HG03103 (cell line): ENCODE data around the gene AHI1.
"Not testable (repeated sequence)": the region's sequence is repeated elsewhere in the genome, so short reads cannot be mapped to it uniquely, and the experiment has no call there.

ENCODE experiments used
- ATAC-seq: cut with Tn5 transposase; IDR thresholded peaks from one replicate; pipeline ENCODE4 v1.9.1; 2021; ENCODE audit warnings: low read depth; ENCODE audit not compliant: unreplicated experiment

Gene AHI1

GRCh38 chr6:135344526-135344925, 153.0 kb downstream of the AHI1 start:
- ATAC-seq = no peak

GRCh38 chr6:135339920-135340319, 157.6 kb downstream of the AHI1 start:
- ATAC-seq = not testable (repeated sequence)

- no peak for ATAC-seq
These were observed 163.4 kb downstream of the AHI1 start for GRCh38 chr6:135334169-135334568.

GRCh38 chr6:135331002-135331401, 166.5 kb downstream of the AHI1 start:
- no peak for ATAC-seq

- peak; percentile 90 for ATAC-seq
These were observed 167.4 kb downstream of the AHI1 start for GRCh38 chr6:135329851-135330803.

GRCh38 chr6:135328136-135328535, 169.4 kb downstream of the AHI1 start:
- no peak for ATAC-seq

- no peak for ATAC-seq
These were observed 171.7 kb downstream of the AHI1 start for GRCh38 chr6:135325624-135326424.

- no peak for ATAC-seq
These were observed 173.0 kb downstream of the AHI1 start for GRCh38 chr6:135324531-135324930.

GRCh38 chr6:135323979-135324378, 173.6 kb downstream of the AHI1 start:
- ATAC-seq = no peak

GRCh38 chr6:135323202-135323668, 174.3 kb downstream of the AHI1 start:
- ATAC-seq = peak; percentile 93

GRCh38 chr6:135322427-135323201, 174.9 kb downstream of the AHI1 start:
- ATAC-seq = peak; percentile 49

- no peak for ATAC-seq
These were observed 176.6 kb downstream of the AHI1 start for GRCh38 chr6:135320721-135321621.

- ATAC-seq = no peak
These were observed 177.7 kb downstream of the AHI1 start for GRCh38 chr6:135319819-135320218.

- ATAC-seq = no peak
These were observed 178.6 kb downstream of the AHI1 start for GRCh38 chr6:135318738-135319469.

GRCh38 chr6:135314543-135314942, 183.0 kb downstream of the AHI1 start:
- no peak for ATAC-seq

GRCh38 chr6:135311446-135312200, 185.9 kb downstream of the AHI1 start:
- no peak for ATAC-seq

- ATAC-seq = no peak
These were observed 187.2 kb downstream of the AHI1 start for GRCh38 chr6:135310291-135310690.

GRCh38 chr6:135306740-135307420, 190.7 kb downstream of the AHI1 start:
- ATAC-seq = no peak
